Measurements from ENCODE around the gene CDC42BPA.
"Not testable (repeated sequence)": the region's sequence is repeated elsewhere in the genome, so short reads cannot be mapped to it uniquely, and the experiment has no call there.

Gene CDC42BPA

GRCh38 chr1:227125929-227126545 lies 192.3 kb downstream of the CDC42BPA start:
- no peak for DNase-seq

- DNase-seq = no peak
These were observed 193.8 kb downstream of the CDC42BPA start for GRCh38 chr1:227124473-227124872.

- no peak for DNase-seq
These were observed 197.5 kb downstream of the CDC42BPA start for GRCh38 chr1:227120826-227121225.

DNA sequence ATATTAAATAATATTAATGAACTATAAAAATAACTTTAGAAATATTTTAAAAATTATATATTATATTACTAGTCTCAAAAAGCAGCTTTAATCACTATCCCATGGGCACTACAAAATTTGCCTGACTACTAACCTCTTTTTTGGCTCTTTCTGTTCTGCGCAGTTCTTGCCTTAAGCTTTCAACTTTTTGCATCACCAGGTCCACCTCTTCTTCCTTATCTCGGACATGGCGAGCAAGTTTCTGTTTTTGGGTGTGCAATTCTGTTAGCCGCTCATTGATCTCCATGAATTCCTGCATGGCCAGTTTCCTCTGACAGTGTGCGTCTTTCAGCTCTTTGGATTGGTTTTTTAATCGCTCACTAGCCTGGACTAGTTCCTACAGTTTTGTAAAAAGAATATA lies 205.8 kb downstream of the CDC42BPA start:
- DNase-seq = no peak

DNA sequence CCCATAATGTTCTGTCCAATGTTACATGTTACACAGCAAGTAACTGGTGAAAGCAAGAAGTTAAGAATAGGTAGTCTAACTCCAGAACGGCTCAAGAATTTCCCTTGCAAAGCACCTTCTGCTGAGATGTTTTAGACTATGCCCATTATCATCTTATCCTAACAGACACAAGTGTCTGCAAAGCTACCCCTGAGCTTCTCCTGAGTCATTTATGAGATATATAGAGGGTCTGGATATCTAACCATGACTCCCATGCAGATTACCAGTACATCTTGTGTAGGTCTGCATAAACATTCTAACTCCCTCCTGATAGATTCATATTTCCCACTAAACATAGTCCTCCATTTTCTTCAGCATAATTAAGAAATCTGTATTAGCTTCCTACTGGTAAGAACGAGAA lies 206.5 kb downstream of the CDC42BPA start:
- DNase-seq = no peak

DNA sequence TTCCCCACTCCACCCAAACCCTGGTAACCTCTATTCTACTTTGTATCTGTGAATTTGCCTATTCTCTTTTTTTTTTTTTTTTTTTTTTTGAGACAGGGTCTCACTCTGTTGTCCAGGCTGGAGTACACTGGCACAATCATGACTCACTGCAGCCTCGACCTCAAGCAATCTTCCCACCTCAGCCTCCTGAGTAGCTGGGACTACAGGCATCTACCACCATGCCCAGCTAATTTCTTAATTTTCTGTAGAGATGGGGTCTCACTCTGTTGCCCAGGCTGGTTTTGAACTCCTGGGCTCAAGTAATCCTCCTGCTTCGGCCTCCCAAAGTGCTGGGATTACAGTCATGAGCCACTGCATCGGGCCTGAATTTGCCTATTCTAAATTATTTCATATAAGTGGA lies 213.0 kb downstream of the CDC42BPA start:
- DNase-seq = not testable (repeated sequence)

DNA sequence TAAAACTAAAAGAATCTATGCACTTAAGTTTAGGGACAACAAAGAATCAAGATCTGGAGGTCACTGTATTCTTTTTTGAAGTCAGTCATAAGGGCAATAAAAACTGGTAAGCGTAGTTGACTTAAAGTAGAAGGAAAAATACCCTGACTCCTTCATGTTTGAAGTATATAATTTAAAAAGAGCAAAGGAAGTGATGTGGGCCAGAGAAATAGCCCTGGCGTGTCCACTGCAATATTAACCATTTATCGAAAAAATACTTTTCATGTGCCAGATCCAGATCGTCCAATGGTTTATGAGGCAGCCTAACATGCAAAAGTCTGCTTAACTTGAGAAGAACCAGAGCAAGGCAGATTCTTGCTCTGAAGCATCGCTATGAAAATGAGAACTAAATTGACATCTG lies 216.2 kb downstream of the CDC42BPA start:
- DNase-seq = no peak

GRCh38 chr1:227094249-227094966 lies 223.9 kb downstream of the CDC42BPA start:
- no peak for DNase-seq

DNA sequence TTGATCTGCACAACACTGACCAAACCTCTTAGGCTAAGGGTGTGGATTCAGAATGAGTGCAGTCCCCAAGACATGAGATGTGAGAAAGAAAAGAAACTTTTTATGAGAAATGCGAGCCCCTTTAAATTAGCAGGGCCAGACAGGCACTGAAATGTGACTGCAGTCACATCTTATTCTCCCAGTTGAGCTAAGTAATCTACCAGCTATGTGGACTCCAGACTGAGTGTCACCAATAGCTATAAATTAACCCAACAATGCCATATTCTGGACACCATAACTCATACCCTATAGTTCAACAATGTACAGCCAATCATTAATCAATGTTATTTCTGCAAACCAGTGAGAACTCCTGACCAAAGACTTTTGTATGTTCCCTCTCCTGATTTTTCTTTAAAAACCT lies 225.0 kb downstream of the CDC42BPA start:
- DNase-seq = no peak

GRCh38 chr1:227092069-227092468 lies 226.2 kb downstream of the CDC42BPA start:
- DNase-seq = no peak

GRCh38 chr1:227086636-227087035 lies 231.7 kb downstream of the CDC42BPA start:
- no peak for DNase-seq

DNA sequence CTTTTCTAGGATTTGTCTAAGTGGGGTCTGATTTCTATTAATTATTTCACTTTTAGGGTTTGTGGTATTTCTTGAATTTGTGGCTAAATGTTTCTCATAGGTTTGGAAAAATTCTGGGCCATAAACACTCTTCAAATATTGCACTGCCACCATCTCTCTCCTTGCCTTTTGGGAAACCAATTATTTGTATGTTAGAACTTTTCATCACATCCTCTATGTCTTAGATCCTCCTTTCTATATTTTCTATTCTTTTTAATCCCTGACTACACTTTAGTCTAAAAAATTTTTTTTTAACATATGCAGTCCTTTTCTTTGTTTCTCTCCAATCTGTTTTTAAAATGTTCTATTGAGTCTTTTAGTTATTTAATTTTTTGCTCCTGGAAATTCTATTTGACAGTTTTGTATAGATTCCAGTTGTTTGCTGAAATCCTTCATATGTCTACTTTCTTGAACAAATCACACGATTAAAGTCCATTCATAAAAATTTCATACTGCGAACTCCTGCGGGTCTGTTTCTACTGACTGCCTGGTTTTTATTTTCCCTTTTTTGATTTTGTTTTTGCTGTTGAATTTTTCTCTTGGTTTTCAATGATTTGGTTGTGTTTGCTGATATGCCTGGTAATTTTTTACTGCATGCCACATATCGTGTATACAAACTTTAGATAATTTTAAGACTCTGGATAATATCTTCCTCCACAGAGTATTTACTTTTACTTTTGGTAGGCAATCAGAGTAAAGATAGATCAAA lies 235.1 kb downstream of the CDC42BPA start:
- DNase-seq = no peak

GRCh38 chr1:227077783-227078182 lies 240.5 kb downstream of the CDC42BPA start:
- no peak for DNase-seq

DNA sequence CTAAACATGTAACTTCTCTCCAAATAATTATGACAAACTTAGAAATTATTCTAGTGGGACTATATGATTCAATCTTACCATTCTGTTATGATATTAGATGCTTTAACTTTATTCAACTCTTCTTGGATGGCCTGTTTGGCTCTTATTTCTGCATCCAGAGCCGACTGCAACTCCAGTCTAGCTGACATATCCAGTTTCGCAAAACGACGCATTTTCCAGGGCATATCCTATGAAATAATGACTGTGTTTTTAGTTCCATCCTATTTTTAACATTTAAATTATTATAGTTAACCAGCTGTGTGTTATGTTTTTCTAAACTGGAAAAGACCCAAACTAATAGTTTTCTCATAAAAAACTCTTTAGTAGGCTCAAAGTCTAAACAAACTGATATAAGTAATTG lies 244.5 kb downstream of the CDC42BPA start:
- no peak for DNase-seq

DNA sequence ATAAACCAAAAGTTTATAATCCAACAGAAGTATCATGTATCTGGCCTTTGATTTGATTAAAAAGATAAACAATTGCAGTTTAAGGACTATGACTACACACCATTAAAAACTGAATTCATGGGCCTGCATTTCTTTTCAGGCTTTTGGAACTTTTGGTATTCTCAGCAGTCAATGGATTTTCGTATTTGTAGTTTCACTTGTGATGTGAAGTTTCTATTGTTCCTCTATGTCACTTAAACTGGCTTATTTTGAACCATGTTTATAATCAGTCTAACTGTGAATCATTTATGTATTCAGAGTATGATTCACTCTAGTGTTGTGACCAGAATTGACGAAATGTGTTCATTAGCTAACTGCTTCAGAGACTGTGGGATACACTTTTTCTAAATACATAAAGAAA lies 245.3 kb downstream of the CDC42BPA start:
- DNase-seq = no peak

DNA sequence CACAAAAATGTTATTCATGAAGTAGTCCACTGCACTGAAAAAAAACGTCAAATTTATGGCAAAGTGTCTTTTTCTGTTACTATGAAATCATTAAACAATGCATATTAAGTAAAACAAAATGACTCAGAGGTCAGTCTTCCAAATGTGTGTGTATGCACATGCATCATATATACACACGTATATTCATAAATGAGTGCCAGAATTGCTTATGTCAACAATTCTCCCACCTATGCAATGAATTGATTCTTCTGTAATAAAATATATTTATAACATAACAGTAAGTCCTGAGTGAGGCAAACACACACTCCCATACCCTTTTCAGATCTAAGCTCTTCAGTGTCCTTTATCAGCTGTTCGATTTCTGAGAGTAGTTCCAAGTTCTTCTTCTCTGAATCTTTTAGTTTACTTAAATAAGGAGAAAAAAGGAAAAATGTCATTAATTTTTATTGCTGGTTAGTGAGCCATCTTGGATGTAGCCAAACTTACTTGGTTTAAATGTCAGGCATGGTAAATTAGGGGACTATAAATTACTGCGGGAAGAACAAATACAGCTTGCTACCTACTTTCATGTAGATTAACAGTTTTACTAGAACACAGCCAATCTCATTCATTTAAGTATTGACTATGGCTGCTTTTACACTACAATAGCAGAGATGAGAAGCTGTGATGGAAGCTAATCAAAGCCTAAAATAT lies 246.3 kb downstream of the CDC42BPA start:
- no peak for DNase-seq

- DNase-seq = no peak
These were observed 247.5 kb downstream of the CDC42BPA start for GRCh38 chr1:227070638-227071285.

DNA sequence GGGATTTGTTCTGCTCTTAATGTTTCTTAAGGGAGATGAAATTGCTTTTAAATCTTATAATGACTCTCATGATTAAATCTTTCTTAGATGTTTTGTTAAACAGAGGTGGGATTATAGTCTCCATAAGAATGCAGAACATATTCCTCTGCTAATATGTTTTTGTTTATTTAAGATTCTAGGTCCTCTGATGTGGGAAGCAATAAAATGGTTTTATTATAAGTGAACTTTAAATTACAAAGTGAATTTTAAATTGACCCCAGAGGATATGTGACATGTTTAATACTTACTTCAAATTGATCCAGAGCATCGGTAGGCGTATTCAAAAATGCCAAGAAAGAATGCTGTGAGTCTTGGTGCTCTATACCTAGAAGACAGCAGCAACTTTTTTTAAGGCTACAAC lies 248.8 kb downstream of the CDC42BPA start:
- DNase-seq = no peak

- no peak for DNase-seq
These were observed 249.4 kb downstream of the CDC42BPA start for GRCh38 chr1:227068883-227069282.

DNA sequence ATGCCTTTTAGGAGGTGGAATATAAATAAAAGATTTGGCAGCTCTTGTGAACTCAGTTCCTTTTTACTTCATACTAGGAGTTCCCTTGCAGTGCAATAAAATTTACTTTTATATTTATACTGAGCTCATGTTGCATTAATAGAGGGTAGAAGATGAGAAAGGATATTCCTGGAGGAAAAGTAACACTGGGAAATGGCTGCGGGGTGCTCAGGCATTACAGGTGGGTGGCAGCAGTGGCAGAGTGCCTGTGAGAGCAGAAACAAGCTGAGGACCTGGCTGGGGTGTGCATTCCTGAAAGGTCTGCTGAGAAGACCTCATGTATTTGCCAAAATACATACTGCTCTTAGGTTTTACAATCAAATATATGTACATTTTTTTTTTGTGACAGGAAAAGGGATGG lies 251.3 kb downstream of the CDC42BPA start:
- DNase-seq = no peak

DNA sequence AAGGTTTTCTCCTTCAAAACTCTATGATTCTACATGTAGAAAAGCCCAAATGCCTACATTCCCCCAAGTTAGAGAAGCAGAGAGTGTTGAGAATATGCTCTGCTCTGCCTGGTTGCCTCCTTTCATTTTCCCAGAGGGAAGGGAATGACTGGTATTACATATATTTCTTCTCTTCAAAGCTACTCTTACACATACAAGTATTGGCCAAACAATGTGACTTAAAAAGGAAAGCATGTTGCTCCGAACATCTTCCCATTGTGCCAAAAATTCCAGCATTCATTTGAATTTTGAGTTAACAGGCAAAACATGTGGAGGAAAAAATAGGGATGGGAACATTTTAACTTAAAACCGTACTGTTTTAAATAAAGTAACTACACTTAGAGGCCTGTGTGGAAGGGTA lies 253.0 kb downstream of the CDC42BPA start:
- no peak for DNase-seq

- DNase-seq = no peak
These were observed 256.0 kb downstream of the CDC42BPA start for GRCh38 chr1:227062306-227062705.

GRCh38 chr1:227059076-227059475 lies 259.2 kb downstream of the CDC42BPA start:
- no peak for DNase-seq
